Kasumi-1 (cell line): ENCODE results near the gene SCAP.
"Not testable (repeated sequence)": the region's sequence is repeated elsewhere in the genome, so short reads cannot be mapped to it uniquely, and the experiment has no call there.

ENCODE experiments used
- DNase-seq, 2 experiments: peaks; one replicate each; lab custom pipeline; 2025; lab: John Stamatoyannopoulos, UW

SCAP gene

DNA sequence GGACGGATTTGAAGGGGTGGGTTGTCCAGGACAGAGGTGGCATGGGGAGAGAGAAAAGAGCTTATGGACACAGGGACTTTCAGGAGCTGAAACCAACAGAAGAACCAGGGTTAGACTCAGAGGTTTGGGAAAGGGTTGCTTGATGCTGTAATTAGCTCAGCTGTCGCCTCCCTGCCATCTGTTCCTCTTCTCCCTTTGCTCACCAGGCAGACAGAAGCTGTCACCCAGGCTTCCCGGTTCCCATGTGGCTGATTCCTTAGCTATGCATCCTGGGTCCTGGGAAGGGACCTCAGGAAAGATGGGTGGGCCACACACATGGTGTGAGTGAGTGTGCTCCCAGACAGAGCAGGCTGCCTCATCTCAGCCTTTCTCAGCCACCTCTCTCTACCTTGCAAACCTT, 80.9 kb downstream of the SCAP start:
- DNase-seq = no peak

DNA sequence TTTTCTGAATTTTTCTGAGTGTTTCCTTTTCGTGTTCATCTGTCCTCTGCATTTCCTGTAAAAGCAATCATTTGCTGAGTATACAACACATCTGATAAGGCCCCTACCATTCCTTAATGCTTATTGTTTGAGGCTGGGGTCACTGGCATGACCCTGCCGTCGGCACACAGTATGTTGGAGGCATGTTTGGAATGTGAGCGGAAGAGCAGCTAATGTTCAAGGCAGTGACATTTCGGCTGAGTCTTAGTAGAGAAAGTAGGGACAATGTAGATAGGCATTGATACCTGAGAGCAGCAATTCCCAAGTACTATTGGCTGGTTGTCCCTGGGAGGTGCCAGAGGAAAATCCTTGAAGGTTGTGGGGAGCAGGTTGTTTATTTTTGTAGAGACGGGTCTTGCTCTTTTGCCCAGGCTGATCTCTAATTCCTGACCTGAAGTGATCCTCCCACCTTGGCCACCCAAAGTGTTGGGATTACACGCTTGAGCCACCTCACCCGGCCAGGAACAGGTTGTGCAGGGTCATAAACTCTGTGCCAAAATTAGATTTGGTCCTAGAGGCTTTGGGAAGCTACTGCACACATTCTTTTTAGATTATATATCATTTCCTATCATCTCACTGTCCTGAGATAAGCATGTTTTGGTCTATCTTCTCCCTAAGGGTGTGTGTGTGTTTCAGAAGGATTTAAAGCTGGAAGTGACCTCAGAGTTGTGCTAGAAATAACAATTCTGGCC, 81.4 kb downstream of the SCAP start:
- no peak for DNase-seq

DNA sequence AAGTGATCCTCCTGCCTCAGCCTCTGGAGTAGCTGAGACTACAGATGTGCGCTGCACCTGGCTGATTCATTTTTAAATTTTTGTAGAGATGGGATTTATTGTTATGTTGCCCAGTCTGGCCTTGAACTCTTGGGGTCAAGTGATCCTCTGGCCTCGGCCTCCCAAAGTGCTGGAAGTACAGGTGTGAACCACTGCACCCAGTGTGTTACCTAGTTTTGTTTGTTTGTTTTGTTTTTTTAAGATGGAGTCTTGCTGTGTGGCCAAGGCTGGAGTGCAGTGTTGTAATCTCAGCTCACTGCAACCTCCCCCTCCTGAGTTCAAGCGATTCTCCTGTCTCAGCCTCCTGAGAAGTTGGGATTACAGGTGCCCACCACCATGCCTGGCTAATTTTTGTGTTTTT, 82.8 kb downstream of the SCAP start:
- no peak for DNase-seq

DNA sequence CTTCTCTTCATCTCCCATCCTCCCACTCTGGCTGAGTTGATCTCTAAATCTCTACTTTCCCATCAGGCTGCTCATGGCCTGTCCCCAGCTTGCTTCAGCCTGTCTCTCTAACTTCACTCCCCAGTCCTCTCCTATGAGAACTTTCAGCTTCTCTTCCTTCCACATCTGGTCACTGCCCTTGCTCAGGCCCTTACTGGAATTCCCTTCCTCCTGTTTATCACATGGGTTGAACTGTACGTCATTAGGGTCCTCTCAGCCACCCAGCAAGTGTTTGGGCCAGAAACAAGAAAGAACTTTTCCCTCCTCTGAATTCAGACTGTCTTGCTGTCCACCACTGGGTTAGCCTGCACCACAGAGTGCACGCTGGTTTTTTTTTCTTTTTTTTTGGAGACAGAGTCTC, 89.9 kb downstream of the SCAP start:
- DNase-seq = no peak

DNA sequence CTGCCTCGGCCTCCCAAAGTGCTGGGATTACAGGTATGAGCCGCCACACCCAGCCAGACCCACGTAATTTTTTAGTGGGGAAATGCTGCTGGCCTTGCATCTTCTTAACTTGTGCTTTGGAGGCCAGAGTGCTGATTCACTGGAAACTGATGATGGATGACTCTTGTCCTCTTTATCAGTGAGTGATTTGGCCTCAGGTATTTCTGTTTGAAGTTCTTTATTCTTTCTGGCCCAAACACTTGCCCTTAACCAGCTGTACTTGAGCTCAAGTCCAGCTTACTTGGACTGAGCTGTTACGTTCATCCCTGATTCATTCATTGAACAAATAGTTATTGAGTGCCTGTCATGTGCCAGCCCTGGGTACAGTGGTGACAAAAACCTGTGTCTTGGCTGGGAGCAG, 90.7 kb downstream of the SCAP start:
- no peak for DNase-seq

DNA sequence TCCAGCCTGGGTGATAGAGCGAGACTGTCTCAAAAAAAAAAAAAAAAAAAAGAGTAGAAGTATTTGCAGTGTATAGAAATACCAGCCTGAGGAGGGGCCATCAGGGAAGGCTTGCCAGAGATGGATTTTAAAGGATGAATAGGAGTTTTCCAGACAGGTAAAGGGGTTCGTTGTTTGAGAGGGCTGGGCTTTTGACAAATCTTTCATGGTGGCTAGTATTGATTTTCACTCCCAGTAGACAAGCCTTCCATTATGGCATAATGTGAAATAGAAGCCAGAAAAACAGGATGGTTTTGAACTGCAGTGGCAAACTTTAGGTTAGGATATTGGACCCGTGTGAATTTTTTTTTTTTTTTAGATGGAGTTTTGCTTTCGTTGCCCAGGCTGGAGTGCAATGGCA, 91.3 kb downstream of the SCAP start:
- DNase-seq = no peak

DNA sequence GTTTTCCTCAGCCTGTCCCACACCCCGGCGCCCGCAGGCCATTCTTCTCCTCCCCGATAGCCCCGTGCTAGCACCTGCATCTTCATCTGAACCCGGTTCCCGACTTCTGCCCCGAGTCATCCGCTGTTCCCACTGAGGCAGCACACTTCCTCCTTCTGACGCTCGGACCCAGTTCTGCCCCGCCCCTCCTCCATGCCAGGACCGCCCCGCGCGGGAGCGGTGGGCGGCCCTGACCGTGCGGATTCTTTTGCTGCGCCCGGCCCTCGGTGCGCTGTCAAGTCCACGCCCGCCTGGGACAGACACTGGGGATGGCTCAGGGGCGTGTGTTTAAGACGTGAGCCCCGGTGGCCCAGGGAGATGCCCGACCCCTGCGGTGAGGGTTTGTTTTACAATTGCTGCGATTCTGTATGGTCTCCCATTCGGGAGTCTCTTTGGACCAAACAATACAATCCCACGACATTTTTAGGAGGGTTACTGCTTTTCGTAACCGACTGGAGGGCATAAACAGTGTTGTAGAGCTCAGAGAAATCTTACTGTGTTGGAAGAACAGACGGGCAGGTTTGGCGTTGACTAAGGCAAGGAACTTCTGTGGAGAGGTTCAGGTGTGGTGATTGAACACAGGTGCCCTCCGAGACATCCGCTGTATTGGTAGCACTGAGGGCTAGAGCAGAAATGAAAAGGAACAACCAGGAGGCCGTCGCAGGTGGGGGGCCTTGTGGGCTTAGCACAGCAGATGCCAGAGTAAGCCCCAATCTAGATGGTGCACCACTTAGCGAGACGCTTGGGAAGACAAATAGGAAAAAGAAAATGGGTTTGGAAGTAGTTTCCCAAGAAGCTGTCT, 94.2 kb downstream of the SCAP start:
- DNase-seq = peak; percentile 83 to 93

DNA sequence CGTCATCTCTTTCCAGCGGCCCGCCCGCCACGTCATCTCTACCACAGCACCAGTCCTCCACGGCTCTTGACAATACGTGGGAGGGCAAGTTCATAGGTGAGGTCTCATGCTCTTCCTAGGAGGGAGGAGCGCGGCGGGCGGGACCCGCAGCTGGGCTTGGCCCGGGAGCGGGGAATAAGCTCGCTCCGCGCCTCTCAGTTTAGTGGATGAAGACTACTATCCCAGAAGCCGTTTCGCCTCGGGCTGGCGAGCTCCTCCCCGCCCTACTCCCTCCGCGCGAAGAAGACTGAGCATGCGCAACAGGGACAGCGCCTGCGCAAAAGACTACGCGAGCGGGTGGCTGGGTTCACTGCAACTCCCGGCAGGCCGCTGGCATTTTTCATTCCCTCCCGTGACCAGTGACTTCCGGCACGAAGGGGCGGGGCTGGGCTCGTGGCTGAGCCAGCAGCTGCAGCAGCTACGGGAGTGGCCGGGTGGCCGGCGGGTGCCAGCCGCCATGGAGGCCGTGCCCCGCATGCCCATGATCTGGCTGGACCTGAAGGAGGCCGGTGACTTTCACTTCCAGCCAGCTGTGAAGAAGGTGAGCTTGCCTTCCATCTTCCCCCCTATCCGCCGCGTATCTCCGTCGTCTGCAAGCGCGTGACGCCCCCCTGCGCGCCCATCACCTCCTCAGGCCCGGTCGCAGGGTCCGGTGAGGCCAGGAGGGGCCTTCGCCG, 95.0 kb downstream of the SCAP start, which contains the start of gene PTPN23:
TSS of gene PTPN23 (plus strand) at position 421 of the 716 bp plus-strand sequence. CDS start at position 497, 76 bp downstream.
- DNase-seq = peak; percentile 98

DNA sequence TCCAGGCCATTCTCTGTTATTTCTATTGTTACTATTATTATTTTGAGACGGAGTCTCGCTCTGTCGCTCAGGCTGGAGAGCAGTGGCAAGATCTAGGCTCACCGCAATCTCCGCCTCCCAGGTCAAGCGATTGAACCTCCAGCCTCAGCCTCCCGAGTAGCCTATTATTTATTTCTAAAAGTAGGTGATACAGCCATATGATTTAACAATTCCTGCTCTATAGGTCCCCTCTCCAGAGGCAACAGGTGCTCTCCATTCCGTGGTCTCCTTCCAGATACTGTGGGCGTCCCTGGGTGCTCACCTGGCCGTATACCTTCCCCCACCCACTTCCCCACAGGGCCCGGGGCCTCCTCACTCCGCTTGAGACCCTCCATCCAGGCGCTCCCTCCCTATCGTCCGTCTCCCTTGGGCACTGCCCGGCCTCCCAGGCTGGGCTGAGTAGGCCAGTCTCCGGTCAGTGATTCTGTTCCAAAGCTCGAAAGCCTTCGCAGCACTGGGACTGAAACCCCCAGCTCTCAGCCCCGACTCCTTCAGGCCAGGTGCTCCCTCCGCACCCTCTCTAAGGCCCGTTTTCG, 95.6 kb downstream of the SCAP start:
- DNase-seq = no peak

DNA sequence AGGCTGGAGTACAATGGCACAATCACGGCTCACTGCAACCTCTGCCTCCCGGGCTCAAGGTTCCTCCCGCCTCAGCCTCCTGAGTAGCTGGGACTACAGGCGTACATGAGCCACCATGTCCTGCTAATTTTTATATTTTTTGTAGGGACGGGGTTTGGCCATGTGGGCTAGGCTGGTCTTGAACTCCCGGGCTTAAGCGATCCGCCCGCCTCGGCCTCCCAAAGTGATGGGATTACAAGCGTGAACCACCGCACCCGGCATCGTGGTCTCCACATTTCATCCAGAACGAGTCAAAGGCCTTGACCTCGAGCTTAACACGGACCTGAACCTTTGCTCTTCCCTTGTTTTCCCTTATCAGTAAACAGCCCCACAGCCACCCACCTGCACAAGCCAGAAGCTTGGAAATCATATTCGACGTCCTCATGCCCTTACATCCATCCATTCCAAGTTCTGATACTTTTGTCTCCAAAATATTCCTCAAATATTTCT, 96.3 kb downstream of the SCAP start:
- DNase-seq = no peak

DNA sequence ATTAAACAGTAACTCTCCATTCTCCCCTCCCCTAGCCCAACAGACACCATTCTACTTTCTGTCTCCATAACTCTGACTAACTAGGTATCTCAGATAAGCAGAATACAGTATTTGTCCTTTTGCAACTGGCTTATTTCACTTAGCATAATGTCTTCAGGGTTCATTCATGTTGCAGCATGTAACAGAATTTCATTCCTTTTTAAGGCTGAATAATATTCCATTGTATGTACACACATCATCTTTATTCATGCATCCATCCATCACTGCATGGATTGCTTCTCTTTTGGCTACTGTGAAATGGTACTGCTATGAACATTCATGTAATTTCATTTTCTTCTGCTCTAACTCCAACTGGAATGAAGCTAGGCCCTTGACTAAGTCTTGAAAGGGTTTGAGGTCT, 96.9 kb downstream of the SCAP start:
- DNase-seq = no peak

DNA sequence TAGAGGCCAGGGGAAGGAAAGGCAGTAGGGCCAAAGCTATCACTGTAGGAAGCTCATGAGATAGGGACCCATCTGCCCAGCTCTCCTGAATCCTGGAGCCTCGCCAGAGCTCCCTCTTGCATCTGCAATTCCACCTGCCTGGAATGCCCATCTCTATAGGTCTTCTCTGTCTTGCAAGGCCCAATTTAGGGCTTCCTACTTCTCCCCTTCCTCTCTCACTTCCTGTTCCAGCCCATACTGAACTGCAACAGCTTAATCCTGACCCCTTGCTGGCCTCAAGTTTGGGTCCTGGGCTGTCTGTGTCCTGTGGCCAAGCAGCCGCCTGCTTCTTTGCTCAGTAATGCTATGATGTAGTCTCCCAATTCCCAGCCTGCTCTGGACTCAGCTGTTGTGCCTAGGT, 98.6 kb downstream of the SCAP start:
- no peak for DNase-seq

DNA sequence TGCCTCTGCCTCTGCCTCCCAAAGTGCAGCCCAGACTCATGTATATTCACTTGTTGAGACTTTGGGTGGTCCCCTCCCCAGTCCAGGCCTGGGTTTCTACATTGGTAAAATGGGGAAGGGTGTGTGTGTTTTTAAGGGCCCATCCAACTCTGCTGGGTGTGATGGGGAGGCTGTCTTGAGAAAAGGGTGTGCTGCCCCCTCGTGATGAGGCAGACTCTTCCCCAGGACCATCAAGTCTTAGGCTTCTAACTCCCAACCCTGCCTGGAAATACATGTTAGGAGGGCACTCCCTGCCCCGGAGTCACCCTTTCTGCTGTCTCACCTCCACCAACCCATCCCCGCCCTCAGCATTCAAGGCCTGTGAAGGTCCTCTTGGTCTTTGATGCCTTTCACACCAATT, 99.3 kb downstream of the SCAP start:
- DNase-seq = no peak

DNA sequence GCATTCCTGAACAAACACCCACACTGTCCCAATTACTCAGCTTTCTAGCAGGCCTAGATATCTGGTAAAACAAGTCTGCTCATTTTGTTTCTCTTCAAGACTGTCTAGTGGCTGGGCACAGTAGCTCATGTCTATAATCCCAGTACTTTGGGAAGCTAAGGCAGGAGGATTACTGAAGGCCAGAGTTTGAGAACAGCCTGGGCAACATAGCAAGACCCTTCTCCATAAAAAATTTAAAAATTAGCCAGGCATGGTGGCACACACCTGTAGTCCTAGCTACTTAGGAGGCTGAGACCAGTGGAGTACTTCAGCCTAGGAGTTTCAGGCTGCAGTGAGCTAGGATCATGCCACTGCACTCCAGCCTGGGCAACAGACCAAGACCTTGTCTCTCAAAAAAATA, 101.2 kb downstream of the SCAP start:
- no peak for DNase-seq

DNA sequence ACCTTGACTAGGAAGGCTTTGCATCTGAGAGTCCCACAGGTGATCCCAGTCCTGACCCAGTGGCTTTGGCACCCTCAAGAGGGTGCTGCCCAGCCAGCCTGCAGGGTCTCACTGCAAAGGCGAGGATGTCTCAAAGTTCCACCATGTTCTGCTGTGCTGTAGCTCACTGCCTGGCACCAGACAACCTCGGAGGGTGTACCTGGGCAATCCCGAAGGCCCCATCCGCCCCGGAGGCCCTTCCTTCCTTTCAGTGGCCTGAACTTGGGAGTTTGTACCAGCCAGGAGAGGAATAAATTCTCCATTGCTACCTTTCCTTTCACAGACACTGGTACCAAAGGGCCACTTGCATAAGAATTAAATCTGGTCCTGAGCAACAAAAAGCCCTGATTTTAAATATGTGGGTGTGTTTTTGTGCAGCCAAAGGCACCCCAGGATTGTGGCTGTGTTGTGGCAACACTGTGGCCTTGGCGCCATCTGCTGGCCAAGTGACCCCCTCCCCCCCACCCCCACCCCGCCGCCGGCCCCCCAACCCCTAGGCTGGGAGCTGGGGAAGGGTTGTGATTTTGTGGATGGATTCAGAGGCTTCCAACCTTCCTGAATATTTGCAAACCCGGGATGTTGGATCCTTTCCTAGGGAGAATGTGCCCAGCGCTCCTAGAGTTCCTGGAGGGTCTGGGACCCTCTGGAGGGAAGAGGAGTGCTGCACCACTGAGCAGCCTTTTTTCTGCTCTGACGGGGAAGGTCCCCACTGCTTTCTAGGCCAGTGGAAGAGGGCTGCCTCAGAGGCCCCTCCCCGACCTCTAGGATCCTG, 104.6 kb downstream of the SCAP start:
- peak in 1 of 2 experiments; percentile 11 for DNase-seq

DNA sequence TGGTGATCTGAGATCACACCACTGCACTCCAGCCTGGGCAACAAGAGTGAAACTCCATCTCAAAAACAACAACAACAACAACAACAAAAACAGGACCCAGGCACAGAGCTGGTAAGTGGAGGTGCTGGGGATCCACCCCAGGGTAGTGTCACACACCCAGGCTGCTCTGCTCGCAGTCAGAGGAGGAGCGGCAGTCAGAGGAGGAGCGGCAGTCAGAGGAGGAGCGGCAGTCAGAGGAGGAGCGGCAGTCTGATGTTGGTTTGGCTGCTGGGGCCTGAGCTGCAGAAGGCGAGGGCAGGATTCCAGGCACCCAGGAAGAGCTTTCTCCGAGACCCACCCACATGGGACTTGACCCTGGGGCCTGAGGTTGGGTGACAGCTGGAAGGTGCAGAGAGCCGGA, 105.7 kb downstream of the SCAP start:
- DNase-seq = not testable (repeated sequence)

DNA sequence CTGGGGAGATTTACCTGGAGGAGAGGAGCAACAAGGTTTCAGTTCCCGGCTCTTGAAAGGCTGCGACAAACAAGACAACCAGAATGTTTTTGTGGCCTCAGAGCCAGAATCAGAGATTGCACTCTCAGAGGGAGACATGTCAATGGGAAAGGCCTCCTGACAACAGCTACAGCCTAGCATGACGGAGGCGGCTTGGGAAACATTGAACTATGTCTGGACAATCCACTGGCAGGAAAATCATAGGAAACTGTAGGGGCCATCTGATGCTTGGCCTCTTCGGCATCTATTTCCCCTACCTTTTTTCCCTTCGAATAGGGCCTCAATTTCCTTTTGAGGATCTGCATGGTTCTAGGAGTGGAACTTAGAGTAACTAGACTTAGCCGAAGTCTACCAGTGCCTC, 108.1 kb downstream of the SCAP start:
- DNase-seq = no peak

DNA sequence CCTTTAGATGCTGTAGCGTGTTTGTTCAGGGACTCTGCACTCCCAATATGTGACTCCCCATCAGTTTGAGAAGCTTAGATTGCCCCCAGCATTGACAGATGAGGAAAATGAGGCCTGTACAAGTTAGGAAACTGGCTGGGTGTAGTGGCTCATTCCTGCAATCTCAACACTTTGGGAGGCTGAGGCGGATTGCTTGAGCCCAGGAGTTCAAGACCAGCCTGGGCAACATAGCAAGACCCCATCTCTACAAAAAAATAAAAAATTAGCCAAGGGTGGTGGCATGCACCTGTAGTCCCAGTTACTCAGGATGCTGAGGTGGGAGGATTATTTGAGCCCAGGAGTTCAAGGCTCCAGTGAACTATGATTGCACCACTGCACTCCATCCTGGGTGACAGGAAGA, 108.9 kb downstream of the SCAP start:
- DNase-seq = no peak

DNA sequence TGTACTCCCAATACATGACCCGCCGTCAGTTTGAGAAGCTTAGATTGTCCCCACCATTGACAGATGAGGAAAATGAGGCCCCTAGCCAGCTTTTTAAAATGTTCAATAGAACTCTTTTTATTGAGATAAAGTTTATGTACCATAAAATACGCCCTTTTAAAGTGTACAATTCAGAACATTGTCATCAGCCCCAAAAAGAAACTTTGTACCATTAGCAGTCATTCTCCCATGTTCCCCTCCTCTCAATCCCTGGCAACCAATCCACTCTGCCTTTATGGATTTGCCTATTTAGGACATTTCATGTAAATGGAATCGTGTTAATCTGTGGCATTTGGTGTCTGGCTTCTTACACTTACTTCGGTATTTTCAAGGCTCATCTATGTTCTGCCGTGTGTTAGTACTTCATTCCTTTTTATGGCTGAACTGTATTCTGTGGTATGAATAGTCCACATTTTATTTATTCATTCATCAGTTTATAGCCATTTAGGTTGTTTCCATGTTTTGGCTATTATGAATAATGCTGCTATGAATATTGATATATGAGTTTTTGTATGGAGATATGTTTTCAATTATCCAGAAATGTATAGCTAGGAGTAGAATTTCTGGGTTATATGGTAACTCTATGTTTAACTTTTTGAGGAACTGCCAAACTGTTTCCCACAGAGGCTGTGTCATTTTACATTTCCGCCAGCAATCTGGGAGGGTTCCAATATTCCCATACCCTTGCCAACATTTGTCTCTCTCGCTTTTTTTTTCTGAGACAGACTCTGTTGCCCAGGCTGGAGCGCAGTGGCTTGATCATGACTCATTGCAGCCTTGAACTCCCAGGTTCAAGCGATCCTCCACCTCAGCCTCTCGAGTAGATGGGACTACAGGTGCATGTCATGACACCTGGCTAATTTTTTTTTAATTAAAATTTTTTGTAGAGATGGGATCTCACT, 110.3 kb downstream of the SCAP start:
- peak; percentile 45 to 56 for DNase-seq
